Endothelial cell of umbilical vein (primary cell): ENCODE data around the gene PDE11A. TPM values are rescaled to one million over a fixed set of nuclear protein-coding genes. Genes with fewer than 3 reads are reported as not detected.

Experiments
- BruUV-seq: library from RNA; stranded (reverse); fragments of 400-500 nt; replicated peaks from 2 replicates; lab custom pipeline; 2021; lab: Mats Ljungman, UMichigan
- CTCF ChIA-PET: fragments of 300-600, 350-600 bp; sonication (Branson Sonifier 250); formaldehyde crosslinking; loops from one replicate; lab custom pipeline; 2021; ENCODE audit warnings: antibody characterized with exemption, inconsistent platforms; lab: Charles Lee
- POLR2A ChIA-PET: fragments of 300-600, 350-600 bp; sonication (Branson Sonifier 250); formaldehyde crosslinking; loops from one replicate; lab custom pipeline; 2021; ENCODE audit warnings: antibody characterized with exemption, inconsistent platforms; lab: Charles Lee
- DNase-seq: peaks from one replicate; pipeline ENCODE4 v3.0.0-alpha.2; 2011; ENCODE audit warnings: low read depth, low spot score
- FAIRE-seq: peaks from 2 replicates; lab custom pipeline; 2011; peaks lifted over from hg19 to GRCh38; lab: Jason Lieb, UNC
- H2AFZ ChIP-seq: 2 replicates; pipeline ENCODE4 v1.6.0; 2012; ENCODE audit warnings: low read depth, low read length, control low read depth, inconsistent platforms
- H3K27ac ChIP-seq: 2 replicates; pipeline ENCODE4 v1.5.1; 2011; ENCODE audit warnings: low read depth, mild to moderate bottlenecking, control low read depth, low read length, moderate library complexity; ENCODE audit not compliant: insufficient read depth
- H3K27me3 ChIP-seq, 2 experiments: 2 replicates each; pipeline versions ENCODE4 v1.6.0 to v1.6.1; 2011; ENCODE audit warnings: low read length in 2 of 2, mixed read lengths in 1 of 2; ENCODE audit not compliant: control insufficient read depth in 2 of 2, insufficient read depth in 2 of 2
- H3K36me3 ChIP-seq, 2 experiments: 2 replicates in 1 of 2; 3 replicates in 1 of 2; pipeline ENCODE4 v1.5.1; 2011; ENCODE audit warnings: low read length in 2 of 2, mild to moderate bottlenecking in 1 of 2, moderate library complexity in 1 of 2; ENCODE audit not compliant: control insufficient read depth in 2 of 2, insufficient read depth in 2 of 2; ENCODE audit errors: extremely low read depth in 1 of 2
- H3K4me1 ChIP-seq: 3 replicates; pipeline ENCODE4 v1.5.1; 2011; ENCODE audit warnings: mild to moderate bottlenecking, low read length; ENCODE audit not compliant: control insufficient read depth, insufficient read depth; ENCODE audit errors: extremely low read depth
- H3K4me2 ChIP-seq: 2 replicates; pipeline ENCODE4 v1.6.1; 2011; ENCODE audit warnings: low read length, control low read depth, mixed read lengths; ENCODE audit not compliant: insufficient read depth
- H3K4me3 ChIP-seq, 3 experiments: fragments of 200-600 bp in 1 of 3; sonication (generic), shearing (Covaris generic) in 1 of 3; replicated peaks in 1 of 3; 2 replicates each; pipeline ENCODE4 v1.5.1; 2011 to 2016; ENCODE audit warnings: control low read depth in 3 of 3, low read length in 3 of 3, mild to moderate bottlenecking in 2 of 3, inconsistent platforms in 1 of 3, low read depth in 1 of 3, moderate library complexity in 1 of 3; ENCODE audit not compliant: insufficient read depth in 1 of 3
- H3K79me2 ChIP-seq: 2 replicates; pipeline ENCODE4 v1.6.0; 2012; ENCODE audit warnings: low read length, inconsistent platforms; ENCODE audit not compliant: control insufficient read depth, insufficient read depth
- H3K9ac ChIP-seq: replicated peaks from 2 replicates; pipeline ENCODE3; 2011; ENCODE audit warnings: low read length, control low read depth; ENCODE audit not compliant: insufficient read depth; ENCODE audit errors: extremely low read depth
- H3K9me1 ChIP-seq: replicated peaks from 3 replicates; pipeline ENCODE4 v1.6.0; 2011; ENCODE audit warnings: mild to moderate bottlenecking, low read length; ENCODE audit not compliant: control insufficient read depth, insufficient read depth; ENCODE audit errors: extremely low read depth
- H3K9me3 ChIP-seq: replicated peaks from 2 replicates; pipeline ENCODE4 v1.5.1; 2012; ENCODE audit warnings: low read length, inconsistent platforms; ENCODE audit not compliant: control insufficient read depth, insufficient read depth
- H4K20me1 ChIP-seq: replicated peaks from 2 replicates; pipeline ENCODE3; 2011; ENCODE audit warnings: mild to moderate bottlenecking, low read length; ENCODE audit not compliant: control insufficient read depth, insufficient read depth; ENCODE audit errors: extremely low read depth
- CTCF ChIP-seq, 2 donors: IDR thresholded peaks; 1 replicate in 1 of 2; 2 replicates in 1 of 2; pipeline ENCODE4 v1.5.1; 2011; ENCODE audit warnings: low read length in 2 of 2, mild to moderate bottlenecking in 2 of 2, moderate library complexity in 2 of 2, control low read depth in 1 of 2, inconsistent platforms in 1 of 2, low read depth in 1 of 2; ENCODE audit not compliant: insufficient read depth in 1 of 2; ENCODE audit errors: extremely low read depth in 1 of 2
- EZH2 ChIP-seq: IDR thresholded peaks from 2 replicates; pipeline ENCODE4 v1.6.1; 2012; ENCODE audit warnings: borderline replicate concordance, low read depth, mild to moderate bottlenecking, moderate library complexity, low read length, inconsistent platforms; ENCODE audit not compliant: severe bottlenecking
- FOS ChIP-seq: IDR thresholded peaks from 2 replicates; pipeline ENCODE4 v1.6.1; 2011; ENCODE audit warnings: mild to moderate bottlenecking, low read length, moderate library complexity, borderline replicate concordance; ENCODE audit not compliant: insufficient read depth
- JUN ChIP-seq: IDR thresholded peaks from 2 replicates; pipeline ENCODE4 v1.6.1; 2011; ENCODE audit warnings: borderline replicate concordance, low read depth; ENCODE audit not compliant: insufficient read length, insufficient read depth
- MAX ChIP-seq: IDR thresholded peaks from 2 replicates; pipeline ENCODE4 v1.6.1; 2011; ENCODE audit not compliant: insufficient read depth, insufficient read length
- POLR2A ChIP-seq: IDR thresholded peaks from 2 replicates; pipeline ENCODE4 v1.6.1; 2012; ENCODE audit warnings: low read depth, mild to moderate bottlenecking, control low read depth, low read length
- POLR2AphosphoS5 ChIP-seq: IDR thresholded peaks from 2 replicates; pipeline ENCODE4 v1.6.1; 2012; ENCODE audit warnings: low read depth, mild to moderate bottlenecking, control low read depth, low read length, moderate library complexity; ENCODE audit not compliant: insufficient read depth
- dilution Hi-C: fragments of 300-500 bp; cut with MboI; formaldehyde crosslinking; loops from one replicate; pipeline ENCODE4 v1.15.0; 2019; ENCODE audit warnings: low sequenced_read_pairs; ENCODE audit not compliant: extremely low pct_ligation_motif_present
- intact Hi-C: fragments of 100-400 bp; cut with micrococcal nuclease; formaldehyde crosslinking; loops from one replicate; pipeline ENCODE4 v1.10.0; 2022
- polyA plus RNA-seq, 4 experiments: library from polyadenylated mRNA; depleted of rRNA in 3 of 4; stranded (reverse) in 3 of 4; unstranded in 1 of 4; fragments of >200 nt; gene quantifications; 2 replicates each; pipeline versions ENCODE4 v1.2.1 to v1.2.3, GENCODE V29; 2011 to 2012; ENCODE audit warnings: missing spikeins in 1 of 4
- total RNA-seq: library from RNA; stranded (reverse); gene quantifications from 2 replicates; pipeline ENCODE4 v1.2.3, GENCODE V29; 2021

PDE11A gene
- total and polyA plus RNA-seq, 2 donors (not counting 3 experiments of a cell fraction or from before 2014, with no cell fraction given), result 0.07 to 0.51 TPM

- H3K27me3 ChIP-seq, result peaks cover 4 to 8% of the 10 kb centered on the region in 2 experiments
- no peaks in the 10 kb centered on the region for H4K20me1 ChIP-seq
- no TSS peak for BruUV-seq
Measured at GRCh38 chr2:177712462-177712861, 360.1 kb downstream of the PDE11A start.

GRCh38 chr2:177711483-177712265, 360.9 kb downstream of the PDE11A start:
- Histone ChIP-seq H3K27ac (no peak overlapping the region), H3K4me2 (no peak overlapping the region), H3K27me3 (peaks cover 8% of the 10 kb centered on the region in 2 experiments), H4K20me1 (no peaks in the 10 kb centered on the region), H3K9me3 (no peaks in the 10 kb centered on the region), H3K4me3 (no peak overlapping the region), H2AFZ (no peak overlapping the region), H3K4me1 (no peaks in the 10 kb centered on the region), H3K9me1 (no peaks in the 10 kb centered on the region), H3K9ac (no peak overlapping the region), H3K36me3 (no peaks in the 10 kb centered on the region), H3K79me2 (no peaks in the 10 kb centered on the region)
- DNase-seq (no peak), FAIRE-seq (no peak)
- intact Hi-C loops, result no loop called here
- ChIA-PET CTCF (interaction anchor here (1.6 kb wide), 1 partner anchor 547 kb away, joined by 4 read pairs; no protein-coding TSS in a partner anchor), POLR2A (no interaction called here)
- no TSS peak for BruUV-seq
- dilution Hi-C loops, result no loop called here
- TF ChIP-seq POLR2A (no peak), POLR2AphosphoS5 (no peak), EZH2 (no peak), FOS (no peak), CTCF (IDR thresholded peaks at IDR 0.05; ENCODE audit: extremely low read depth in 1 of 2, insufficient read depth in 1 of 2, low read depth in 1 of 2, low read length in 2 of 2) (no peak)

More at GRCh38 chr2:177712462-177712861, 360.1 kb downstream of the PDE11A start:
- Histone ChIP-seq H3K9me1 (no peaks in the 10 kb centered on the region), H3K4me1 (no peaks in the 10 kb centered on the region), H3K4me3 (no peak overlapping the region), H3K9me3 (no peaks in the 10 kb centered on the region), H3K9ac (no peak overlapping the region), H2AFZ (no peak overlapping the region), H3K4me2 (no peak overlapping the region), H3K36me3 (no peaks in the 10 kb centered on the region), H3K79me2 (no peaks in the 10 kb centered on the region), H3K27ac (no peak overlapping the region)
- POLR2A ChIA-PET, result no interaction called here
- no peak for FAIRE-seq
- dilution Hi-C loops (no loop called here), intact Hi-C loops (no loop called here)
- TF ChIP-seq POLR2A (no peak), POLR2AphosphoS5 (no peak), MAX (no peak), EZH2 (no peak), JUN (no peak)
- CTCF ChIA-PET, result no interaction called here
- DNase-seq, result no peak
